Keratinocyte (primary cell): ENCODE measurements around the gene TAF9. TPM values are rescaled to one million over a fixed set of nuclear protein-coding genes. Genes with fewer than 3 reads are reported as not detected.

ENCODE experiments used
- DNase-seq: peaks from one replicate; pipeline ENCODE4 v3.0.0-alpha.2; 2011; ENCODE audit warnings: low read depth, missing footprints, low spot score
- FAIRE-seq: peaks from 2 replicates; lab custom pipeline; 2011; peaks lifted over from hg19 to GRCh38; lab: Jason Lieb, UNC
- H2AFZ ChIP-seq: 2 replicates; pipeline ENCODE4 v1.6.0; 2012; ENCODE audit warnings: low read length, control low read depth, inconsistent platforms; ENCODE audit not compliant: control insufficient read depth
- H3K27ac ChIP-seq: 2 replicates; pipeline ENCODE4 v1.5.1; 2011; ENCODE audit warnings: low read length; ENCODE audit not compliant: control insufficient read depth, insufficient read depth
- H3K27me3 ChIP-seq: 3 replicates; pipeline ENCODE4 v1.6.0; 2011; ENCODE audit warnings: low read length; ENCODE audit not compliant: control insufficient read depth, insufficient read depth; ENCODE audit errors: extremely low read depth
- H3K36me3 ChIP-seq, 2 experiments: 2 replicates in 1 of 2; 3 replicates in 1 of 2; pipeline ENCODE4 v1.5.1; 2011; ENCODE audit warnings: low read length in 2 of 2, mild to moderate bottlenecking in 1 of 2; ENCODE audit not compliant: control insufficient read depth in 2 of 2, insufficient read depth in 2 of 2; ENCODE audit errors: extremely low read depth in 1 of 2
- H3K4me1 ChIP-seq: 3 replicates; pipeline ENCODE4 v1.5.1; 2011; ENCODE audit warnings: low read length; ENCODE audit not compliant: control insufficient read depth, insufficient read depth; ENCODE audit errors: extremely low read depth
- H3K4me2 ChIP-seq: 3 replicates; pipeline ENCODE4 v1.6.0; 2011; ENCODE audit warnings: low read depth, low read length; ENCODE audit not compliant: control insufficient read depth, insufficient read depth; ENCODE audit errors: extremely low read depth
- H3K4me3 ChIP-seq, 3 experiments: fragments of 200-600 bp in 1 of 3; sonication (generic) in 1 of 3; 2 replicates in 2 of 3; 3 replicates in 1 of 3; pipeline ENCODE4 v1.5.1; 2011 to 2016; ENCODE audit warnings: low read length in 3 of 3, mild to moderate bottlenecking in 3 of 3, control low read depth in 2 of 3, inconsistent platforms in 1 of 3, low read depth in 1 of 3, mixed read lengths in 1 of 3, mixed run types in 1 of 3, moderate library complexity in 1 of 3; ENCODE audit not compliant: control insufficient read depth in 2 of 3, insufficient read depth in 2 of 3; ENCODE audit errors: extremely low read depth in 1 of 3
- H3K79me2 ChIP-seq: 2 replicates; pipeline ENCODE4 v1.6.0; 2012; ENCODE audit warnings: low read length; ENCODE audit not compliant: control insufficient read depth, insufficient read depth
- H3K9ac ChIP-seq: 3 replicates; pipeline ENCODE4 v1.6.0; 2011; ENCODE audit warnings: low read length; ENCODE audit not compliant: control insufficient read depth, insufficient read depth; ENCODE audit errors: extremely low read depth
- H3K9me1 ChIP-seq: 3 replicates; pipeline ENCODE4 v1.6.0; 2011; ENCODE audit warnings: low read length; ENCODE audit not compliant: control insufficient read depth, insufficient read depth; ENCODE audit errors: extremely low read depth
- H3K9me3 ChIP-seq: 2 replicates; pipeline ENCODE4 v1.5.1; 2012; ENCODE audit warnings: low read depth, low read length; ENCODE audit not compliant: control insufficient read depth
- H4K20me1 ChIP-seq: 3 replicates; pipeline ENCODE4 v1.6.0; 2011; ENCODE audit warnings: low read length; ENCODE audit not compliant: control insufficient read depth, insufficient read depth; ENCODE audit errors: extremely low read depth
- CTCF ChIP-seq, 3 experiments: IDR thresholded peaks in 1 of 3; conservative IDR thresholded peaks in 1 of 3; optimal IDR thresholded peaks in 1 of 3; 2 replicates in 2 of 3; 3 replicates in 1 of 3; pipeline versions ENCODE3 to v1.5.1; 2011; ENCODE audit warnings: low read length in 3 of 3, mild to moderate bottlenecking in 3 of 3, moderate library complexity in 2 of 3, control low read depth in 1 of 3, inconsistent platforms in 1 of 3; ENCODE audit not compliant: insufficient read depth in 2 of 3; ENCODE audit errors: extremely low read depth in 1 of 3
- EZH2 ChIP-seq: IDR thresholded peaks from one replicate; pipeline ENCODE4 v1.6.1; 2012; ENCODE audit warnings: inconsistent platforms, mild to moderate bottlenecking, low read length, moderate library complexity
- dilution Hi-C: fragments of 300-500 bp; cut with MboI; formaldehyde crosslinking; loops from one replicate; pipeline ENCODE4 v1.7.0; 2020; ENCODE audit warnings: low sequenced_read_pairs; ENCODE audit not compliant: extremely low pct_ligation_motif_present
- polyA plus RNA-seq, 5 experiments: library from polyadenylated mRNA; depleted of rRNA in 3 of 5; stranded (reverse) in 3 of 5; stranded (forward) in 1 of 5; unstranded in 1 of 5; fragments of >200 nt; gene quantifications; 1 replicate in 1 of 5; 2 replicates in 3 of 5; 3 replicates in 1 of 5; pipeline versions ENCODE4 v1.2.1 to v1.2.3, GENCODE V29; 2011 to 2012; ENCODE audit warnings: missing spikeins in 2 of 5, low read depth in 1 of 5, low replicate concordance in 1 of 5

TAF9 gene
- polyA plus RNA-seq, 1 donor (not counting 4 experiments of a cell fraction or from before 2014, with no cell fraction given) = 237 TPM

DNA sequence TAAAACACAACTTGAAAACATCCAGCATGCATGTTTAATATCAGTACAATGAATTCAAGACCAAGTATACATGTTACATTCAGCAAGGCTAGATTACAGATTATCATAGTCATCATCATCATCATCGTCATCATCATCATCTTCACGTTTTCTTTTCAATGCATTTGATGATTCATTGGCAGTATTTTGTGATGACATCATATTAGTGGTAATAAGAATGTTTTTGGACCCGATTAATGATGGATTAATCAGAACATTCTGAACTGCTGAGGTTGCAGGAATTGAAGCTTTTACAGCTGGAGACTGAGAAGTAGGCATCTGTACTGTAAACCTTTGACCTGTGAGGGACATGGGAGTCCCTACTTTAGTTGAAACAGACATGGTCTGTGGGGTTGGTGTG is 4.5 kb downstream of the TAF9 start:
- Histone ChIP-seq H3K9ac (no peak overlapping the region), H3K36me3 (peaks cover 13 to 14% of the 10 kb centered on the region in 2 experiments)
- TF ChIP-seq CTCF (optimal IDR thresholded peaks at IDR 0.05 in 1 of 3, IDR thresholded peaks at IDR 0.05 in 1 of 3, conservative IDR thresholded peaks at IDR 0.05 in 1 of 3; ENCODE audit: extremely low read depth in 1 of 3, insufficient read depth in 2 of 3, low read length in 3 of 3) = no peak
- TF ChIP-seq EZH2 = no peak

DNA sequence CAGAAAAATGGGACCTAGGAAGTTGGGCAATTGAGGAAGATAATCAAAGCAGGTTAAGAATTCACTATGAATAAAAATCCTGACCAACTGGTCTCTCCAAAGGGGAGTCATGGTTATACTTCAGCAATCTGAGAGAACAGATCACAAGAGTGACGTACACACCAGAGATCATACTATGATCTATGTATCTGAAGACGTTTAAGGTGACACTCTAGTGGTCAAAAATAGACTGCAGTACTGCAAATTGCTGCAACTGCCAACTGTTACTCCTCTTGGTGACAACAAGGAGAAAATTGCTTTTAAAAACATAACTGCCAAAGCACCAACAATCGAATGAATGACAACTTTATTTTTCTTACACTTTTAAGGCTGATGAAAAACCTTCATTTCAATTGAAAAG is 4.9 kb downstream of the TAF9 start:
- Histone ChIP-seq H3K27ac (no peak overlapping the region), H3K4me1 (peaks cover 6% of the 10 kb centered on the region), H3K36me3 (peaks cover 13 to 14% of the 10 kb centered on the region in 2 experiments), H3K4me2 (no peak overlapping the region), H2AFZ (no peak overlapping the region), H3K4me3 (no peak overlapping the region), H3K9me3 (no peaks in the 10 kb centered on the region), H4K20me1 (no peaks in the 10 kb centered on the region), H3K9ac (no peak overlapping the region), H3K9me1 (no peaks in the 10 kb centered on the region), H3K27me3 (no peaks in the 10 kb centered on the region), H3K79me2 (peaks cover 75% of the 10 kb centered on the region)
- FAIRE-seq (peak; percentile 9), DNase-seq (no peak)
- TF ChIP-seq CTCF (optimal IDR thresholded peaks at IDR 0.05 in 1 of 3, IDR thresholded peaks at IDR 0.05 in 1 of 3, conservative IDR thresholded peaks at IDR 0.05 in 1 of 3; ENCODE audit: extremely low read depth in 1 of 3, insufficient read depth in 2 of 3, low read length in 3 of 3) (peak in 2 of 3 experiments; percentile 32 to 44), EZH2 (no peak)
- dilution Hi-C loops = no loop called here

More for the DNA sequence above, 4.5 kb downstream of the TAF9 start:
- Histone ChIP-seq H3K27ac (no peak overlapping the region), H3K4me1 (peaks cover 6% of the 10 kb centered on the region), H3K79me2 (peaks cover 75% of the 10 kb centered on the region), H3K4me3 (no peak overlapping the region), H4K20me1 (no peaks in the 10 kb centered on the region), H3K9me1 (no peaks in the 10 kb centered on the region), H3K9me3 (no peaks in the 10 kb centered on the region), H3K4me2 (no peak overlapping the region), H3K27me3 (no peaks in the 10 kb centered on the region), H2AFZ (no peak overlapping the region)
- no peak for DNase-seq
- FAIRE-seq = no peak
- dilution Hi-C loops = no loop called here
